Glomerular visceral epithelial cell (primary cell): ENCODE data around the gene FAM98B.

Experiments
- DNase-seq: peaks from one replicate; pipeline ENCODE4 v3.0.0-alpha.2; 2016; ENCODE audit errors: extremely low spot score

Gene FAM98B

DNA sequence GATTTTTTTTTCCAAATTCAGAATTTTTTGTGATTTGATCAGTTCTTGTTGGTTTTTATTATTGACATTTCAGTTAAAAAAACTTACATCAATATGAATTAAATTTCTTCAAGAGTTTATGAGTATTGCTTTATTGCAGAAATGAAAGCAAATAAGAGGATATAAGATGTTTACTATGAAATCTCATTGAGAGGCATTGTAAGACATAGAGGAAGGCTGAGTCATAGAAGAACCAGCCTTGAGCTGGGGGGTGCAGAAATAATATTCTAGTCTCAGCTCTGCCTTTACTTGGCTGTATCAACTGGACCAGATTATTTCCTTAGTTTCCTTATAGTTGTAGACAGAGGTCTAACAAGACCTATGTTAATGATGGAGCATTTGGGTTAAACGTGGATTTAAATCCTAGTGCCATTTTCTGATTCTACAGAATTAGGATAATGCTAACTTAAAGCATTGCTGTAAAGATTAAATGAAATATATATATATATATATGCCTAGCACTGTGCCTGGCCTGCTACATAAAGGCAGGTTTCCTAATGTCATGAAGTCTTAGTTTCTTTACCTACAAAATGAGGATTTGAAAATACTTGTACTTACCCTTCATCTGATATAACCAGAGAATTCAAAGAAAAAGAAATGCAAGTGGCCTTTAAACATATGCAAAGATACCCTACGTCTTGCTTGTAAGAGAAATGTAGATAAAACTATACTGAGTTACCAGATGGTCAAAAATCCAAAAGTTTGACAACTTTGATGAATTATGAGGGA, 7.3 kb downstream of the FAM98B start:
- no peak for DNase-seq

GRCh38 chr15:38463893-38464292, 10.0 kb downstream of the FAM98B start:
- no peak for DNase-seq

DNA sequence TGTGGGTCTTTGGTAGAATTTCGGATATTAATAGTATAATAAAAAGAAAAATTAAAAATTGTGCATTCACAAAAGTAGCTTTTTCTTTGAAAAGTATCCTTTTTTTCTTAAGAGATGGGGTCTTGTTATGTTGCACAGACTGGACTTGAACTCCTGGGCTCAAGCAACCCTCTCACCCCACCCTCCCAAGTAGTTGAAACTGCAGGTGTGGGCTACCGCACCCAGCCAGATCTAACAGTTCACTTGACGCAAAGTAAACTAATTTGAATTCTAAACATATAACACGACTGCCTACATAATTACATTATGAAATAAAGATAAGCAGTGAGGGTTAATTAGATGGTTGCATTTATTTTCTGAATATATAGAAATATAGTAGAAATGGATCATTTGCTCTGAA, 10.7 kb downstream of the FAM98B start:
- no peak for DNase-seq

- no peak for DNase-seq
Observed at GRCh38 chr15:38470816-38471215, 16.9 kb downstream of the FAM98B start.

DNA sequence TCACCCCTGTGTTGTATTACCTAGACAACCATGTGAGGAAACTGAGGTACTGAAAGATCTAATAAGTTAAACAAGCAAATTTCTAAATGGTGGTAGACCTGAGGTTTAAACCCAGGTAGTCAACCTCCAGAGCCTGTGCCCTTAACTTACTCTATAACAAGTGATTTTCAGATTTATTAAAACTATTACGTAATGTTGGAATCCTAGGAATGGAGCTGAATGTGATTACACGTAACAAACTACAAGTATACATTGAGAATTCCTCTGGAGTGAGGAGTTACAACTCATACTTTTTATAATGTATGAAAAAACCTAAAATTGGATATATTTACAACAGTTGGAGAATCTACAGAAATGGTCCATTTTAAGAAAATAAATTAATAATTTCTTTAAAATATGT, 18.0 kb downstream of the FAM98B start:
- DNase-seq: no peak

DNA sequence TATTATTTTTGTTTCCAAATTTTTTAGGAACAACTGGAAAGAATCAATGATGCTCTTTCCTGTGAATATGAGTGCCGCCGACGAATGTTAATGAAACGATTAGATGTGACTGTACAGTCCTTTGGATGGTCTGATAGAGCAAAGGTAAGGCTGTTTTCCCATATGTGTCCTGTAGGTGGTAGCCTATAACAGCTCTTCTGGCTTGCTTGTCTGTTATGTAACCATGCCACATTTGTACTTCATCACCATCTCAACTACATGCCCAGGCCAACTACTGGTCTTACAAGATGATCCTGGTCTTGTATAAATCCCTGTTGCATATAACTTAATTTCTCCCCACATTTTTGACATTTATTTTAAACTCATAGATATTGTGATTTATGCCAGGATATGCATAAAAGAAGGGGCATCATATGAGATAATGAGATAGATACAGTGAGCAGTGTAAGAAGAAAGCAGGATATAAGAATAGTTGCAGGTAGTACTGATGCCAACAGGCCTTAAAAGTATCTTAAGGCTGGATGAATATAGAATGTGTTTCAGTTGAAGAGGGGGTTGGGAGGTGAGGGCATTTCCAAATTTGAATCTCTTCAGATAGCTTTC, 20.3 kb downstream of the FAM98B start:
- peak; percentile 59 for DNase-seq

DNA sequence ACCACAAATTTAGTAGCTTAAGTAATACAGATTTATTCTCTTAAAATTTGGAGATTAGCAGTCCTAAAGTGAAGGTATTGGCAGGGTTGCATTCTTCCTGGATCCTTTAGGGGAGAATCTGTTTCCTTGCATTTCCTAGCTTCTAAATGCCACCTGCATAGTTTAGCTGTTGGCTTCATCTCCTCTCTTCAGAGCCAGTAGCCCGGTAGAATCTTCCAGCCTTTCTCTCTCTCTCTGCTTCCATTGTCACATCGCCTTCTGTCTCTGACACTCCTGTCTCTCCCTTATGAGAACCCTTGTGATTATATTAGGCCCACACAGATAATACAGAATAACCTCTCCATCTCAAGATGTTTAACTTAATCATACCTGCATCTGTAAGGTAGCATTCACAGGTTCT, 21.4 kb downstream of the FAM98B start:
- no peak for DNase-seq

DNA sequence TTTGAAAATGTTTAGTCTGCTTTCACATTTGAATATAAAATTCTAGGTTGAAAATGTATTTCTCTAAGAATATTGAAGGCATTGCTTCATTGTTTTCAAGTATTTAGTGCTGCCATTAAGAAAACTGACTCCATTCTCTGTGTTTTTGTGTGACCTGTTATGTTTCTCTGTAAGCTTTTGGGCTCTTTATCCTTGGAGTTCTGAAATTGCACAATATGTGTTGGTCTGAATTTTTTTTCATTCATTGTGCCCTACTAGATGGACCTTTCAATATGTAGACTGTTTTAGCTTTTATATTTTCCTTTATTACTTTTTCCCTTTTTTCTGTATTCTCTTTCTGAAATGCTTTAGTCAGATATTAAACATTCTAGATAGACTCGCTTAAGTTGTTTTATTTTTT, 22.2 kb downstream of the FAM98B start:
- no peak for DNase-seq

- DNase-seq: no peak
Observed at GRCh38 chr15:38477637-38478036, 23.7 kb downstream of the FAM98B start.

DNA sequence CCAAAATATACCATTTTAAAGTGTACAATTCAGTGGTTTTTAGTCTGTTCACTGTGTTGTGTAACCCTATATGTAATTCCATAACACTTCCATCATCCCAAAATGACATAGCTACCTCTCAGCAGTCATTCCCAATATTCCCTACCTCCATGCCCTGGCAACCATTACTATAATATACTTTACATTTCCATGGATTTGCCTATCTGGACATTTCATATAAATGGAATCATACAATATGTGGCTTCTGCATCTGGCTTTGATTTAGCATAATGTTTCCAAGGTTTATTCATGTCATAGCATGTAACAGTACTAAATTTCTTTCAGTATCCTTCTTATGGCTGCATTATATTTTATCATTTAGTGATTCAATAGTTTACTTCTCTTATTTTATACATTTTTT, 25.3 kb downstream of the FAM98B start:
- DNase-seq: no peak

- no peak for DNase-seq
Observed at GRCh38 chr15:38479756-38480155, 25.8 kb downstream of the FAM98B start.

- no peak for DNase-seq
Observed at GRCh38 chr15:38481113-38481512, 27.2 kb downstream of the FAM98B start.

DNA sequence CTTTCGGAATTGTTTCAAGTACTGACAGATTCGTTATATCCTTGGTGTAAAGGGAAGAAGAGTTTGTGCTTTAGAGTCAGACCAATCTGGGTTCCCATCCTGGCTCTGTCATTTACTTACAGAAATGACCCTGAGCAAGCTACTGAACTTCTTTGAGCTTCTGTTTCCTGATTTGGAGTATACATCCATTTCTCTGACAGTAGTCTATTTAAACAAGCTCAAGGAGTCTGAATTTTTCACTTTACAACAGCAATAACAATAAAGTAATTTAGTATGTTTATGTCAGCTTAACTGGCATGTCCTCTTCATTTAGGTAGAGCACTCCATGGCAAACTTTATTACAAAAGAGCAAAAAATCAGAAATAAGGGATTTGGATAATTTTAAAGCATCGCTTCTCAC, 27.8 kb downstream of the FAM98B start:
- DNase-seq: no peak

GRCh38 chr15:38482572-38482971, 28.6 kb downstream of the FAM98B start:
- no peak for DNase-seq

DNA sequence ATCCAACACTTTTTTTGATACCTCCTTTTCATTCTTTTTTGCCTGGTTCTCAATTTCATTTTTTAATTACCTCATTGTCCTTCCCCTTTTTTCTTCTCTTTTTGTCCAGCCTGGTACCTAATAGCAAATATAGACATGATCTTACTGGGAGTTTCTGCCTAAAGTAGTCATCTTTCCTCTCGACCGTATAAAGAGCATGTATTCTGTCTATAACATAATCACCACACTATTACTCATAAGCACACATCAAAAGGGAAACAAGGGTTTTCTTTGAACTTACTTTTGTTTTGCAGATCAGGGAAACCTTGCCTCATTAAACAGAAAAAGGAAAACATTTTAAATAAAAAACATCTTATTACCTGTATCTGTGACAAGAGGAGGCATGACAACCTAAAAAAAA, 33.0 kb downstream of the FAM98B start:
- DNase-seq: no peak

DNA sequence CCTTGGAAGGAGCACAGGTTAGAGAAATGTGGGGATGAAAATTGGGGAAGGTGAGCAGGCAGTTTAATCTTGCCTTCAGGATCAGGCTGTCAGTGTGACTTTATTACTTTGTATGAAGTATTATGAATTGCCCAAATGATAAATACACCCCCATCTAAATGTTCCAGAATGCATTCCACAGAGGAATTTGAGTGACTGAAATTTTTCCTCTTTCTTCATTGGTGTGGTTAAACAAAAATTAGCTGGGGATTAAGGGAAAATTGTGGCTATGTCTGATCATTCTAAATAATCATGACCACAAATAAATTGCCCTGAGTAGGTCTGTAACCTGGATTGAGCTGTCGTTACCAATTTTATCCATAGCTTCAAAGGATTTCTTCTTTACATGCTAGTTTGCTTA, 33.5 kb downstream of the FAM98B start:
- no peak for DNase-seq

GRCh38 chr15:38490242-38490922, 36.5 kb downstream of the FAM98B start:
- DNase-seq: no peak

GRCh38 chr15:38496151-38496550, 42.2 kb downstream of the FAM98B start:
- peak; percentile 6 for DNase-seq

DNA sequence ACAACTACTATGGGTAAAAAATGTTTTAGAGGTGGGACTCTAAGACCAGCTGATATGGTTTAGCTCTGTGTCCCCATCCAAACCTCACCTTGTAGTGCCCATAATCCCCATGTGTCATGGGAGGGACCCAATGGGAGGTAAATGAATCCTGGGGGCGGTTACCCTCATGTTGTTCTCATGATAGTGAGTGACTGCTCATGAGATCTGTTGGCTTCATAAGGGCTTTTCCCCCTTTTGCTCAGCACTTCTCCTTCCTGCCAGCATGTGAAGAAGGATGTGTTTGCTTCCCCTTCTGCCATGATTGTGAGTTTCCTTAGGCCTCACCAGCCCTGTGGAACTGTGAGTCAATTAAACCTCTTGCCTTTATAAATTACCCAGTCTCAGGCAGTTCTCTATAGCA, 45.7 kb downstream of the FAM98B start:
- DNase-seq: no peak

DNA sequence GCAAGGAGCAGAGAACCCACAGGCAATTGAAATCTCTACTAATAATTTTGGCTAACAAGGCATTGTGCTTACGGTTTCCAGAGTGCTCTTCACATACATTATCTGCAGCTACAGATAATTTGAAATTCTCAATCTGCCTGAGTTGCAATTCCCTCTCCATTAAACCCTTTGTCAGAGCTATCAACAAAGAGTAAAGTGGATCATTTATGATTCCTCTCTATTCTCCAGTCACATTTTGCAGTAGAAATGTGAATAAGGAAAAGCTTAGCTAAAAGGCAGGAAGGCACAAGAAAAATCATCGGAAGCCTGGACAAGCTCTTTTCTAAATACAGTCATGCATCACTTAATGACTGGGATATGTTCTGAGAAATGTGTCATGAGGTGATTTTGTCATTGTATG, 49.6 kb downstream of the FAM98B start:
- no peak for DNase-seq

DNA sequence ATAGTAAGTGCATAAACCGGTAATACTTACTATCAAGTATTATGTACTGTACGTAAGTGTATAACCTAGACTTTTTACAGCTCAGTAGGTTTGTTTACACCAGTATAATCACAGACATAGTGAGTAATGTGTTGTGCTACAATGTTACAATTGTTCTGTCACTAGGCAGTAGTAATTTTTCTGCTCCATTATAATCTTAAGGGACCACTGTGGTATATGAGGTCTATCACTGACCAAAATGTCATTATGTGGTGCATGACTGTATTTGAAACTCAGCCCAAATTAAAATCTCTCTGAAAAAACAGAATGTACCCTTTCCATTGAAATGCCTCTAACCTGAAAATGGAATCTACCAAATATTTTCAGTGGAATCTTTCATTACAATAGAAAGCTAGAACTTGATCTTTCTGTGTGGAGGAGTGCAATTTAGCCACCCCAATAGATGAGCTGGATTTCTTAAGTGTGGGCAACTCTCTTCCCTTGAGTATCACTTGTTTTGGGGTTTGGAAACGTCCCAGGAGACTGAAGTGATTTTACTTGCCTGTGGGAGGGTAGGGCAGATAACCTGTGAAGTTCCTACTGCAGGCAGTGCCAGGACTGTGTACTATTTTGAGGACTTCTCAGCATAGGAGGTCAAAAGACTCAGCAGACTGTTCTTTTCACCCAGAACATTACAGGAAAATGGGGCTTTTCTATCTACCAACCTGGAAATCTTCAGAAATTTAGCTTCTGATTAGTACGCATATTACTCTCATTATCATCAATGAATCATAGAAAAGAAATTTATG, 50.9 kb downstream of the FAM98B start:
- DNase-seq: no peak

- DNase-seq: no peak
Observed at GRCh38 chr15:38506997-38507396, 53.1 kb downstream of the FAM98B start.
